ENCODE results near the gene FLNC.

Gene FLNC

GRCh38 chr7:128883622-128884448 is 53.6 kb downstream of the FLNC start:
- POLR2A ChIA-PET, result interaction anchor here (1.1 to 1.6 kb wide), 2 partner anchors 21 to 145 kb away, joined by 3 to 4 read pairs; partner anchors contain the start of genes ATP6V1F and CALU
- CTCF ChIA-PET, result interaction anchor here (0.7 to 5.7 kb wide), 63 partner anchors 8 to 853 kb away, joined by 3 to 75 read pairs (median 4); partner anchors contain the start of genes ATP6V1F, CALU, GARIN1A and METTL2B
- DNase-seq (ENCODE audit: extremely low spot score), result peak; percentile 93
- peak; percentile 98 for TF ChIP-seq CTCF (IDR thresholded peaks at IDR 0.05; ENCODE audit: control extremely low read depth, extremely low read depth, low read depth, missing control alignments)

- ChIA-PET POLR2A (interaction anchor here (1.6 kb wide), 1 partner anchor 22 kb away, joined by 4 read pairs; the partner anchor contains the start of gene ATP6V1F), CTCF (interaction anchor here (0.7 to 5.7 kb wide), 40 partner anchors 8 to 550 kb away, joined by 3 to 75 read pairs (median 6); partner anchors contain the start of genes ATP6V1F, CALU, GARIN1A and STRIP2)
- no peak for DNase-seq (ENCODE audit: extremely low spot score)
- no peak for TF ChIP-seq CTCF (IDR thresholded peaks at IDR 0.05; ENCODE audit: control extremely low read depth, extremely low read depth, low read depth, missing control alignments)
These were observed 54.6 kb downstream of the FLNC start for GRCh38 chr7:128884561-128885369.

GRCh38 chr7:128885370-128886187 is 55.4 kb downstream of the FLNC start:
- no peak for TF ChIP-seq CTCF (IDR thresholded peaks at IDR 0.05; ENCODE audit: control extremely low read depth, extremely low read depth, low read depth, missing control alignments)
- DNase-seq (ENCODE audit: extremely low spot score), result no peak
- ChIA-PET POLR2A (no interaction called here), CTCF (interaction anchor here (1.0 to 3.7 kb wide), 7 partner anchors 11 to 333 kb away, joined by 3 to 16 read pairs (median 3); partner anchors contain the start of gene ATP6V1F)

- ChIA-PET CTCF (interaction anchor here (0.9 to 1.8 kb wide), 5 partner anchors 17 to 332 kb away, joined by 3 to 4 read pairs (median 3); no protein-coding TSS in a partner anchor), POLR2A (no interaction called here)
- TF ChIP-seq CTCF (IDR thresholded peaks at IDR 0.05; ENCODE audit: control extremely low read depth, extremely low read depth, low read depth, missing control alignments), result no peak
- no peak for DNase-seq (ENCODE audit: extremely low spot score)
These were observed 56.4 kb downstream of the FLNC start for GRCh38 chr7:128886391-128887168.

- TF ChIP-seq CTCF (IDR thresholded peaks at IDR 0.05; ENCODE audit: control extremely low read depth, extremely low read depth, low read depth, missing control alignments), result no peak
- no peak for DNase-seq (ENCODE audit: extremely low spot score)
- POLR2A ChIA-PET, result no interaction called here
- CTCF ChIA-PET, result interaction anchor here (0.9 to 1.1 kb wide), 2 partner anchors 16 to 45 kb away, joined by 3 to 4 read pairs; no protein-coding TSS in a partner anchor
These were observed 57.2 kb downstream of the FLNC start for GRCh38 chr7:128887169-128888038.

Data from GM10248 (cell line).